ENCODE measurements around the gene EFCAB6.

DNA sequence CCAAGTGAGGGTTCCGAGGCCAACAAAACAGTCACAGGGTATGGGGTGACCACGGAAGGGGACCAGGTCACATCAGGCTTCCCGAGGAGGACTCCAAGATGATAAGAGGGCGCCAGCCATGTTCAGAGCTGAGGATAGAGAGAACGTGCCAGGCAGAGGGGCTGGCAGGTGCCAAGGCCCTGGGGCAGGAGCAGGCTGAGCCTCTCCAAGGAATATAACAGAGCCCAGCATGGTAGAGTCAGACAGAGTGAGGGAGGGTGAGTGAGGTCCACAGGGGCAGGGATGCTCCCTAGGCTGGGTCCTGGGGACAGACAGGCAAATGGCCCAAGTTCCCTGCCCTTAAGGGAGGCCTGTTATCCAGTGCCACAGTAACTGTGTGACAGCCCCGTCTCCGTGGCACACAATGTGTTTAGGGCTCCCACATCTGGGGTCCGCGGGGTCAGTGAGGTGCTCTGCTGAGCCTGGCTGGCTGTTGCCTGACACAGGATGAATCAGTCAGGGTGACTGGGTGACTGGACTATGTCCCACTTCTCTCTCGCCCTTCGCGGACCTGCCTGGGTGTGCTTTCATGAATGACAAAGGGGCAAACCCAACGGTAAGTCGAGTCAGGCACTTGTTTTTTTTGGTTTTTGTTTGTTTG lies 295.0 kb downstream of the EFCAB6 start:
- TF ChIP-seq GABPA (IDR thresholded peaks at IDR 0.05 in 1 of 2, conservative IDR thresholded peaks at IDR 0.05 in 1 of 2) (no peak), HNF4A (conservative IDR thresholded peaks at IDR 0.05) (no peak)
- TF ChIP-seq, protein P1, sequence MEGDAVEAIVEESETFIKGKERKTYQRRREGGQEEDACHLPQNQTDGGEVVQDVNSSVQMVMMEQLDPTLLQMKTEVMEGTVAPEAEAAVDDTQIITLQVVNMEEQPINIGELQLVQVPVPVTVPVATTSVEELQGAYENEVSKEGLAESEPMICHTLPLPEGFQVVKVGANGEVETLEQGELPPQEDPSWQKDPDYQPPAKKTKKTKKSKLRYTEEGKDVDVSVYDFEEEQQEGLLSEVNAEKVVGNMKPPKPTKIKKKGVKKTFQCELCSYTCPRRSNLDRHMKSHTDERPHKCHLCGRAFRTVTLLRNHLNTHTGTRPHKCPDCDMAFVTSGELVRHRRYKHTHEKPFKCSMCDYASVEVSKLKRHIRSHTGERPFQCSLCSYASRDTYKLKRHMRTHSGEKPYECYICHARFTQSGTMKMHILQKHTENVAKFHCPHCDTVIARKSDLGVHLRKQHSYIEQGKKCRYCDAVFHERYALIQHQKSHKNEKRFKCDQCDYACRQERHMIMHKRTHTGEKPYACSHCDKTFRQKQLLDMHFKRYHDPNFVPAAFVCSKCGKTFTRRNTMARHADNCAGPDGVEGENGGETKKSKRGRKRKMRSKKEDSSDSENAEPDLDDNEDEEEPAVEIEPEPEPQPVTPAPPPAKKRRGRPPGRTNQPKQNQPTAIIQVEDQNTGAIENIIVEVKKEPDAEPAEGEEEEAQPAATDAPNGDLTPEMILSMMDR (IDR thresholded peaks at IDR 0.05; ENCODE audit: low read depth, low read length, missing input control), result no peak
